ENCODE results near the gene GPS1.

DNA sequence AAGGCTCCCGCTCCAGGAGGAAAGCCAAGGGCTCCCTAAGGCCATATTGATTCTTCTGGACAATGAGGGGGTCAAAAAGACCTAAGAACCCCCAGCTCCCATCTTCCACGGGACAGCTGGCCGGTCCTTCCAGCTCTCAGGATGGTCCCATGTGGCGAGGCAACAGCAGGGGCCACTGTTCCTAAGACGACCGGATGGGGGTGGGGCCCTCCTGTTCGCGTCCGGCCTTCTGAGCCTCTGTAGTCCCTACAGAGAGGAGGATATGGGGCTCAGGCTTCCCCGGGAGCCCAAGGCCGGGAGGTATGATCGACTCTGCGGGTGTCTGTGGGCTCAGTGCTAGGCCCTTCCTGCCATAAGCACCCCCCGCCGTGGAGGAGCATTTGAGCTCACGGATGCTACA is 8.2 kb upstream of the GPS1 start:
- no peak for TF ChIP-seq POLR2A (IDR thresholded peaks at IDR 0.05)
- TF ChIP-seq, protein P1, sequence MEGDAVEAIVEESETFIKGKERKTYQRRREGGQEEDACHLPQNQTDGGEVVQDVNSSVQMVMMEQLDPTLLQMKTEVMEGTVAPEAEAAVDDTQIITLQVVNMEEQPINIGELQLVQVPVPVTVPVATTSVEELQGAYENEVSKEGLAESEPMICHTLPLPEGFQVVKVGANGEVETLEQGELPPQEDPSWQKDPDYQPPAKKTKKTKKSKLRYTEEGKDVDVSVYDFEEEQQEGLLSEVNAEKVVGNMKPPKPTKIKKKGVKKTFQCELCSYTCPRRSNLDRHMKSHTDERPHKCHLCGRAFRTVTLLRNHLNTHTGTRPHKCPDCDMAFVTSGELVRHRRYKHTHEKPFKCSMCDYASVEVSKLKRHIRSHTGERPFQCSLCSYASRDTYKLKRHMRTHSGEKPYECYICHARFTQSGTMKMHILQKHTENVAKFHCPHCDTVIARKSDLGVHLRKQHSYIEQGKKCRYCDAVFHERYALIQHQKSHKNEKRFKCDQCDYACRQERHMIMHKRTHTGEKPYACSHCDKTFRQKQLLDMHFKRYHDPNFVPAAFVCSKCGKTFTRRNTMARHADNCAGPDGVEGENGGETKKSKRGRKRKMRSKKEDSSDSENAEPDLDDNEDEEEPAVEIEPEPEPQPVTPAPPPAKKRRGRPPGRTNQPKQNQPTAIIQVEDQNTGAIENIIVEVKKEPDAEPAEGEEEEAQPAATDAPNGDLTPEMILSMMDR (IDR thresholded peaks at IDR 0.05), result no peak
- TF ChIP-seq EP300 (IDR thresholded peaks at IDR 0.05), result no peak
- no peak for TF ChIP-seq POLR2AphosphoS5 (IDR thresholded peaks at IDR 0.05)
